HepG2 (cell line): ENCODE results near the gene CCDC183. TPM values are rescaled to one million over a fixed set of nuclear protein-coding genes. Genes with fewer than 3 reads are reported as not detected.

ENCODE experiments used
- ATM ChIP-seq: fragments of 450-650 bp; IDR thresholded peaks from 2 replicates; pipeline ENCODE4 v1.7.1; 2017; ENCODE audit warnings: mild to moderate bottlenecking, borderline replicate concordance
- CENPX ChIP-seq: sonication (generic); formaldehyde crosslinking; IDR thresholded peaks from 2 replicates; pipeline ENCODE4 v1.9.0; 2021; ENCODE audit warnings: mild to moderate bottlenecking, missing genetic modification reagents, moderate library complexity
- EHMT2 ChIP-seq: fragments of 200-600 bp; sonication (generic); IDR thresholded peaks from 2 replicates; pipeline ENCODE4 v1.7.0; 2017; ENCODE audit warnings: antibody characterized with exemption, low read depth, low read length, borderline replicate concordance
- GABPB1 ChIP-seq: IDR thresholded peaks from 2 replicates; pipeline ENCODE4 v1.6.1; 2016; ENCODE audit warnings: mild to moderate bottlenecking, missing genetic modification reagents, moderate library complexity, missing compliant biosample characterization
- HOXA9 ChIP-seq: sonication (generic); formaldehyde crosslinking; IDR thresholded peaks from 2 replicates; pipeline ENCODE4 v1.8.1; 2022; ENCODE audit warnings: missing genetic modification reagents, mild to moderate bottlenecking, moderate library complexity, borderline replicate concordance
- PAWR ChIP-seq: sonication (generic); formaldehyde crosslinking; IDR thresholded peaks from 2 replicates; pipeline ENCODE4 v1.4.0; 2020; ENCODE audit warnings: missing genetic modification reagents, mild to moderate bottlenecking, borderline replicate concordance
- PCBP2 ChIP-seq: fragments of 200-400 bp; formaldehyde crosslinking; optimal IDR thresholded peaks from 2 replicates; pipeline ENCODE3; 2018; ENCODE audit warnings: low read length, low read depth; ENCODE audit not compliant: poor library complexity, severe bottlenecking
- PHF8 ChIP-seq: sonication (generic); formaldehyde crosslinking; IDR thresholded peaks from 2 replicates; pipeline ENCODE4 v1.5.0; 2020; ENCODE audit warnings: missing genetic modification reagents
- SUZ12 ChIP-seq: fragments of 150-350 bp; IDR thresholded peaks from 2 replicates; pipeline ENCODE4 v1.6.1; 2014; ENCODE audit warnings: low read depth, low read length
- ZBTB7A ChIP-seq: sonication (generic); formaldehyde crosslinking; IDR thresholded peaks from 2 replicates; pipeline ENCODE4 v1.8.0; 2022; ENCODE audit warnings: mild to moderate bottlenecking, missing genetic modification reagents
- ZBTB7B ChIP-seq: sonication (generic); formaldehyde crosslinking; IDR thresholded peaks from 2 replicates; pipeline ENCODE4 v1.4.0; 2020; ENCODE audit warnings: missing genetic modification reagents
- ZNF10 ChIP-seq: sonication (generic); formaldehyde crosslinking; IDR thresholded peaks from 2 replicates; pipeline ENCODE4 v1.4.0; 2020; ENCODE audit warnings: mild to moderate bottlenecking, low read depth, missing genetic modification reagents, borderline replicate concordance
- ZNF124 ChIP-seq: sonication (generic); formaldehyde crosslinking; IDR thresholded peaks from 2 replicates; pipeline ENCODE4 v1.4.0; 2020; ENCODE audit warnings: missing genetic modification reagents
- ZNF230 ChIP-seq: sonication (generic); formaldehyde crosslinking; IDR thresholded peaks from 2 replicates; pipeline ENCODE4 v1.4.0; 2020; ENCODE audit warnings: mild to moderate bottlenecking, missing genetic modification reagents
- ZNF616 ChIP-seq: sonication (generic); formaldehyde crosslinking; IDR thresholded peaks from 2 replicates; pipeline ENCODE4 v1.5.0; 2020; ENCODE audit warnings: low read depth, mild to moderate bottlenecking, missing genetic modification reagents
- ZSCAN30 ChIP-seq: sonication (generic); formaldehyde crosslinking; IDR thresholded peaks from 2 replicates; pipeline ENCODE4 v1.5.0; 2020; ENCODE audit warnings: mild to moderate bottlenecking, missing genetic modification reagents
- polyA plus RNA-seq, 8 experiments: library from polyadenylated mRNA; depleted of rRNA in 3 of 8; stranded (reverse) in 7 of 8; unstranded in 1 of 8; fragments of >200 nt; fragmentation: Illumina TruSeq in 4 of 8; extraction: Trizol in 4 of 8; gene quantifications; 2 replicates each; pipeline versions ENCODE4 v1.2.1 to v1.2.3, GENCODE V29; 2011 to 2016; ENCODE audit warnings: low read depth in 4 of 8, missing spikeins in 1 of 8, mixed read lengths in 1 of 8; ENCODE audit not compliant: insufficient read depth in 1 of 8
- total RNA-seq, 5 experiments: library from RNA; depleted of rRNA; stranded (reverse); fragments of >200 nt; fragmentation: Illumina TruSeq; extraction: Trizol; gene quantifications; 2 replicates each; pipeline ENCODE4 v1.2.3, GENCODE V29; 2016; ENCODE audit warnings: low read depth in 1 of 5
- TF ChIP-seq, protein P1 (sequence below): sonication (generic); formaldehyde crosslinking; IDR thresholded peaks from 2 replicates; pipeline ENCODE4 v1.4.0; 2020; ENCODE audit warnings: missing genetic modification reagents
- TF ChIP-seq, protein P2 (sequence below): sonication (generic); formaldehyde crosslinking; IDR thresholded peaks from 2 replicates; pipeline ENCODE4 v1.4.0; 2020; ENCODE audit warnings: missing genetic modification reagents, borderline replicate concordance
- TF ChIP-seq, protein P3 (sequence below): sonication (generic); formaldehyde crosslinking; IDR thresholded peaks from 2 replicates; pipeline ENCODE4 v1.4.0; 2020; ENCODE audit warnings: missing genetic modification reagents, low read depth, mild to moderate bottlenecking, borderline replicate concordance
- TF ChIP-seq, protein P4 (sequence below): sonication (generic); formaldehyde crosslinking; IDR thresholded peaks from 2 replicates; pipeline ENCODE4 v1.8.1; 2023; ENCODE audit warnings: mild to moderate bottlenecking, inconsistent platforms, moderate library complexity, missing genetic modification reagents, borderline replicate concordance

The CCDC183 gene
- total and polyA plus RNA-seq, 2 of the 13 experiments (the other 11 are each of a cell fraction or from before 2014, with no cell fraction given): 5.0 to 66.4 TPM

DNA sequence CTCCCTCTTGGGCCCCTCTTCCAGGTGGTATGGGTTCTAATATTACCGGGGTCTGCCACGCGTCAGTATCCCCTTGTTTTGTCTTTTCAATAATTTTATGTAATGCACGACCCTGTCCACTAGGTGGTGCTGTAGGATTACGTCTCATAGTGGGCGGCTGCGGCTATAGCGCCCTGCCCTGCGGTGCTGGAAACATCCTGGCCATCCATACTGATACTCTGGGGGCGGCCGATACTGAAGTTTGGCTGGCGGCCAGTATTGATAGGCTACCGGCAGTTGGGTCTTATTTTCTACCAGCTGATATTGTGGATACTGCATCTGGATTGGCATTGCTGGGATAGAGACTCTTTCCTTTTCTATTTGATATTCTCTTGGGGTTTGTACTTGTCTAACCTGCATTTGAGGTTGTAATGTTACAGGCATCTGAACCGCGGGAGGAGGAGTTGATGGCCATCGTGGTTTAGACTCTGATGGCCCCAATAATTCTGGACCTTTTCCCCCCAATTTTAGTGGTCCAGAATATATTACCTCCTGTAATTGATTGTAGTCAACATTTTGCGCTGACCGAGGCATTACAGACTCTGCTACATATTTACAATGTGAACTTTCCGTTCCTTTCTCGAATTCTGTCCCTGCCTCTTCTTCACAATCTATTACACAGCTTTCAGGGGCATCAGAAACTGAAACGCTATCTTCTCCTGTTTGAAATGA is 8.3 kb upstream of the CCDC183 start (continued):
- TF ChIP-seq, protein P1, sequence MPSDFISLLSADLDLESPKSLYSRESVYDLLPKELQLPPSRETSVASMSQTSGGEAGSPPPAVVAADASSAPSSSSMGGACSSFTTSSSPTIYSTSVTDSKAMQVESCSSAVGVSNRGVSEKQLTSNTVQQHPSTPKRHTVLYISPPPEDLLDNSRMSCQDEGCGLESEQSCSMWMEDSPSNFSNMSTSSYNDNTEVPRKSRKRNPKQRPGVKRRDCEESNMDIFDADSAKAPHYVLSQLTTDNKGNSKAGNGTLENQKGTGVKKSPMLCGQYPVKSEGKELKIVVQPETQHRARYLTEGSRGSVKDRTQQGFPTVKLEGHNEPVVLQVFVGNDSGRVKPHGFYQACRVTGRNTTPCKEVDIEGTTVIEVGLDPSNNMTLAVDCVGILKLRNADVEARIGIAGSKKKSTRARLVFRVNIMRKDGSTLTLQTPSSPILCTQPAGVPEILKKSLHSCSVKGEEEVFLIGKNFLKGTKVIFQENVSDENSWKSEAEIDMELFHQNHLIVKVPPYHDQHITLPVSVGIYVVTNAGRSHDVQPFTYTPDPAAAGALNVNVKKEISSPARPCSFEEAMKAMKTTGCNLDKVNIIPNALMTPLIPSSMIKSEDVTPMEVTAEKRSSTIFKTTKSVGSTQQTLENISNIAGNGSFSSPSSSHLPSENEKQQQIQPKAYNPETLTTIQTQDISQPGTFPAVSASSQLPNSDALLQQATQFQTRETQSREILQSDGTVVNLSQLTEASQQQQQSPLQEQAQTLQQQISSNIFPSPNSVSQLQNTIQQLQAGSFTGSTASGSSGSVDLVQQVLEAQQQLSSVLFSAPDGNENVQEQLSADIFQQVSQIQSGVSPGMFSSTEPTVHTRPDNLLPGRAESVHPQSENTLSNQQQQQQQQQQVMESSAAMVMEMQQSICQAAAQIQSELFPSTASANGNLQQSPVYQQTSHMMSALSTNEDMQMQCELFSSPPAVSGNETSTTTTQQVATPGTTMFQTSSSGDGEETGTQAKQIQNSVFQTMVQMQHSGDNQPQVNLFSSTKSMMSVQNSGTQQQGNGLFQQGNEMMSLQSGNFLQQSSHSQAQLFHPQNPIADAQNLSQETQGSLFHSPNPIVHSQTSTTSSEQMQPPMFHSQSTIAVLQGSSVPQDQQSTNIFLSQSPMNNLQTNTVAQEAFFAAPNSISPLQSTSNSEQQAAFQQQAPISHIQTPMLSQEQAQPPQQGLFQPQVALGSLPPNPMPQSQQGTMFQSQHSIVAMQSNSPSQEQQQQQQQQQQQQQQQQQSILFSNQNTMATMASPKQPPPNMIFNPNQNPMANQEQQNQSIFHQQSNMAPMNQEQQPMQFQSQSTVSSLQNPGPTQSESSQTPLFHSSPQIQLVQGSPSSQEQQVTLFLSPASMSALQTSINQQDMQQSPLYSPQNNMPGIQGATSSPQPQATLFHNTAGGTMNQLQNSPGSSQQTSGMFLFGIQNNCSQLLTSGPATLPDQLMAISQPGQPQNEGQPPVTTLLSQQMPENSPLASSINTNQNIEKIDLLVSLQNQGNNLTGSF (CRISPR knock-in tag): no peak
- no peak for TF ChIP-seq SUZ12
- no peak for TF ChIP-seq GABPB1 (CRISPR knock-in tag)
- TF ChIP-seq ZBTB7A (CRISPR knock-in tag): peak; percentile 59; the same call in 1 of the 2 replicates
- TF ChIP-seq ZNF124 (CRISPR knock-in tag): no peak; the same call in 1 of the 2 replicates
- TF ChIP-seq, protein P2, sequence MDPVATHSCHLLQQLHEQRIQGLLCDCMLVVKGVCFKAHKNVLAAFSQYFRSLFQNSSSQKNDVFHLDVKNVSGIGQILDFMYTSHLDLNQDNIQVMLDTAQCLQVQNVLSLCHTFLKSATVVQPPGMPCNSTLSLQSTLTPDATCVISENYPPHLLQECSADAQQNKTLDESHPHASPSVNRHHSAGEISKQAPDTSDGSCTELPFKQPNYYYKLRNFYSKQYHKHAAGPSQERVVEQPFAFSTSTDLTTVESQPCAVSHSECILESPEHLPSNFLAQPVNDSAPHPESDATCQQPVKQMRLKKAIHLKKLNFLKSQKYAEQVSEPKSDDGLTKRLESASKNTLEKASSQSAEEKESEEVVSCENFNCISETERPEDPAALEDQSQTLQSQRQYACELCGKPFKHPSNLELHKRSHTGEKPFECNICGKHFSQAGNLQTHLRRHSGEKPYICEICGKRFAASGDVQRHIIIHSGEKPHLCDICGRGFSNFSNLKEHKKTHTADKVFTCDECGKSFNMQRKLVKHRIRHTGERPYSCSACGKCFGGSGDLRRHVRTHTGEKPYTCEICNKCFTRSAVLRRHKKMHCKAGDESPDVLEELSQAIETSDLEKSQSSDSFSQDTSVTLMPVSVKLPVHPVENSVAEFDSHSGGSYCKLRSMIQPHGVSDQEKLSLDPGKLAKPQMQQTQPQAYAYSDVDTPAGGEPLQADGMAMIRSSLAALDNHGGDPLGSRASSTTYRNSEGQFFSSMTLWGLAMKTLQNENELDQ (CRISPR knock-in tag): no peak
- TF ChIP-seq ZNF616: no peak
- peak; percentile 42; the same call in 1 of the 2 replicates for TF ChIP-seq ZNF230 (CRISPR knock-in tag)
- no peak for TF ChIP-seq PAWR (CRISPR knock-in tag)
- TF ChIP-seq CENPX (CRISPR knock-in tag): no peak
- no peak for TF ChIP-seq HOXA9 (CRISPR knock-in tag)
- no peak for TF ChIP-seq EHMT2
- no peak for TF ChIP-seq PCBP2
- TF ChIP-seq, protein P3, sequence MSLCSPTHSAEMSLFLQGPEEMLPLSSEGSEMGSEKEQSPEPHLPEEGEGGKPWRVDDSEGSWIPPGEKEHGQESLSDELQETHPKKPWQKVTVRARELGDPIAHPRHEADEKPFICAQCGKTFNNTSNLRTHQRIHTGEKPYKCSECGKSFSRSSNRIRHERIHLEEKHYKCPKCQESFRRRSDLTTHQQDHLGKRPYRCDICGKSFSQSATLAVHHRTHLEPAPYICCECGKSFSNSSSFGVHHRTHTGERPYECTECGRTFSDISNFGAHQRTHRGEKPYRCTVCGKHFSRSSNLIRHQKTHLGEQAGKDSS (CRISPR knock-in tag): no peak
- TF ChIP-seq ZBTB7B: peak; percentile 81; the same call in 1 of the 2 replicates
- no peak for TF ChIP-seq ZSCAN30 (CRISPR knock-in tag)
- TF ChIP-seq ZNF10: no peak
- TF ChIP-seq, protein P4, sequence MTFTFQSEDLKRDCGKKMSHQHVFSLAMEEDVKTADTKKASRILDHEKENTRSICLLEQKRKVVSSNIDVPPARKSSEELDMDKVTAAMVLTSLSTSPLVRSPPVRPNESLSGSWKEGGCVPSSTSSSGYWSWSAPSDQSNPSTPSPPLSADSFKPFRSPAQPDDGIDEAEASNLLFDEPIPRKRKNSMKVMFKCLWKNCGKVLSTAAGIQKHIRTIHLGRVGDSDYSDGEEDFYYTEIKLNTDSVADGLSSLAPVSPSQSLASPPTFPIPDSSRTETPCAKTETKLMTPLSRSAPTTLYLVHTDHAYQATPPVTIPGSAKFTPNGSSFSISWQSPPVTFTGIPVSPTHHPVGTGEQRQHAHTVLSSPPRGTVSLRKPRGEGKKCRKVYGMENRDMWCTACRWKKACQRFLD (CRISPR knock-in tag): no peak
- TF ChIP-seq PHF8 (CRISPR knock-in tag): peak; percentile 32; the same call in 1 of the 2 replicates
- no peak for TF ChIP-seq ATM
